GM18511 (cell line): Measurements from ENCODE around the gene ATP2A1.
A peak's percentile ranks its signal among the peaks of the same experiment; 100 is the strongest.
"Not testable (repeated sequence)": the region's sequence is repeated elsewhere in the genome, so short reads cannot be mapped to it uniquely, and the experiment has no call there.

Experiments
- ATAC-seq: cut with Tn5 transposase; IDR thresholded peaks from one replicate; pipeline ENCODE4 v1.9.1; 2021; ENCODE audit warnings: mild to moderate bottlenecking, moderate library complexity; ENCODE audit not compliant: unreplicated experiment

ATP2A1 gene

DNA sequence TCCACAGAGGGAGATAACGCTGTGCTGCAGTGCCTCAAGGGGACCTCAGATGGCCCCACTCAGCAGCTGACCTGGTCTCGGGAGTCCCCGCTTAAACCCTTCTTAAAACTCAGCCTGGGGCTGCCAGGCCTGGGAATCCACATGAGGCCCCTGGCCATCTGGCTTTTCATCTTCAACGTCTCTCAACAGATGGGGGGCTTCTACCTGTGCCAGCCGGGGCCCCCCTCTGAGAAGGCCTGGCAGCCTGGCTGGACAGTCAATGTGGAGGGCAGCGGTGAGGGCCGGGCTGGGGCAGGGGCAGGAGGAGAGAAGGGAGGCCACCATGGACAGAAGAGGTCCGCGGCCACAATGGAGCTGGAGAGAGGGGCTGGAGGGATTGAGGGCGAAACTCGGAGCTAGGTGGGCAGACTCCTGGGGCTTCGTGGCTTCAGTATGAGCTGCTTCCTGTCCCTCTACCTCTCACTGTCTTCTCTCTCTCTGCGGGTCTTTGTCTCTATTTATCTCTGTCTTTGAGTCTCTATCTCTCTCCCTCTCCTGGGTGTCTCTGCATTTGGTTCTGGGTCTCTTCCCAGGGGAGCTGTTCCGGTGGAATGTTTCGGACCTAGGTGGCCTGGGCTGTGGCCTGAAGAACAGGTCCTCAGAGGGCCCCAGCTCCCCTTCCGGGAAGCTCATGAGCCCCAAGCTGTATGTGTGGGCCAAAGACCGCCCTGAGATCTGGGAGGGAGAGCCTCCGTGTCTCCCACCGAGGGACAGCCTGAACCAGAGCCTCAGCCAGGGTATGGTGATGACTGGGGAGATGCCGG lies 54.3 kb downstream of the ATP2A1 start:
- no peak for ATAC-seq

GRCh38 chr16:28933171-28933570 lies 54.9 kb downstream of the ATP2A1 start:
- no peak for ATAC-seq

DNA sequence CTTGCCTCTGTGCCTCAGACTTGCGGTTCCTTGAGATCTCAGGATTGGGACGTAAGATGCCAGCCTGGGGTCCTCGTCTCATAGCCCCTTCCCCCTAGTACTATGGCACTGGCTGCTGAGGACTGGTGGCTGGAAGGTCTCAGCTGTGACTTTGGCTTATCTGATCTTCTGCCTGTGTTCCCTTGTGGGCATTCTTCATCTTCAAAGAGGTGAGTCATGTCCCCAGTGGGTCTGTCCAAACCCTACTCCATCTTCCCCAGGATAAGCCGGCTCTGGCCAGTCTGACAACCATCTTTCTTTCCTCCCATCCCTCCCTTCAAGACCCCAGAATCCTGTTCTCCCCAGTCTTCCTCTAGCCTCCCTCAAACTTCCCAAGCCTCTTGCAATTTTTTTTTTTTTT lies 57.1 kb downstream of the ATP2A1 start:
- ATAC-seq: no peak

DNA sequence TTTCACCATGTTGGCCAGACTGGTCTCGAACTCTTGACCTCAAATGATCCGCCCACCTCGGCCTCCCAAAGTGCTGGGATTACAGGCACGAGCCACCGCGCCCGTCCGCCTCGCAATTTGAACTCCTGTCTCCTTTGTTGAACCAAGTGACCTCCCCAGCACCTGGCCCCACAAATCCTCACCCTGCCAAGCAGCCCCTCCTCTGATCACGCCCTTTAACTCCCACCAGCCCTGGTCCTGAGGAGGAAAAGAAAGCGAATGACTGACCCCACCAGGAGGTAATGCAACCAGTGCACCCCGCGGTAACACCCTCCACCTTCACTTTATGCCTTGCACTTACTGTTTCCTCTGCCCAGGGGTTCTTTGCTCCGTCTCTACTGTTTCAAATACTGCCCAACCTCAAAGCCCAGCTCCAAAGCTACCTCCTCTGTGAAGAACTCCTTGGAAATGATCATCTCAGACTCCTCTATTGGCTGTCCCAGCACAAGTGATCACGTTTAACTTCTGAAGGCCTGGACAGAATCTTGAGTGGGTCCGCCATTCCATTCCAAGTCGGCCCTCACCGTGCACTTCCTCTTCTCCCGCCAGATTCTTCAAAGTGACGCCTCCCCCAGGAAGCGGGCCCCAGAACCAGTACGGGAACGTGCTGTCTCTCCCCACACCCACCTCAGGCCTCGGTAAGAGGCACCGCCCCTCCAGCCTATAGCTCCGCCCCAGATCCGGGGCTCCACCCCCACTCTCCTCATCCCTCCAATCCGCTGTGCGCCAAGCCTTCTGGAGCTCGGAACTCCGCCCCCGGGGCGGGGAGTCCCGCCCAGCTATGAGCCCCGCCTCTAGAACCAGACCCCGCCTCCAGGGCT lies 57.9 kb downstream of the ATP2A1 start:
- peak; percentile 53 for ATAC-seq

DNA sequence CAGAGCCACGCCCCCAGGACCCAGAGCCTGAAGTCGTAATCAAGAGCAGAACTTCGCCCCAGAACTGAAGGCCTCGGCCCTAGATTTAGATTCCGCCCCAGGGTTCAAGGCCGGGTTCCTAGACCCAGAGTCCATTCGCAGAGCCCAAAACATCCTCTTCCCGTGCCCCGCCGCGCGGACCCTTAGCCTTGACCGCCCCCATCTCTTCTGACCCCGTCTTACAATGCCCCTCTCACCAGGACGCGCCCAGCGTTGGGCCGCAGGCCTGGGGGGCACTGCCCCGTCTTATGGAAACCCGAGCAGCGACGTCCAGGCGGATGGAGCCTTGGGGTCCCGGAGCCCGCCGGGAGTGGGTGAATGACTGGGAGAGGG lies 58.5 kb downstream of the ATP2A1 start:
- no peak for ATAC-seq

DNA sequence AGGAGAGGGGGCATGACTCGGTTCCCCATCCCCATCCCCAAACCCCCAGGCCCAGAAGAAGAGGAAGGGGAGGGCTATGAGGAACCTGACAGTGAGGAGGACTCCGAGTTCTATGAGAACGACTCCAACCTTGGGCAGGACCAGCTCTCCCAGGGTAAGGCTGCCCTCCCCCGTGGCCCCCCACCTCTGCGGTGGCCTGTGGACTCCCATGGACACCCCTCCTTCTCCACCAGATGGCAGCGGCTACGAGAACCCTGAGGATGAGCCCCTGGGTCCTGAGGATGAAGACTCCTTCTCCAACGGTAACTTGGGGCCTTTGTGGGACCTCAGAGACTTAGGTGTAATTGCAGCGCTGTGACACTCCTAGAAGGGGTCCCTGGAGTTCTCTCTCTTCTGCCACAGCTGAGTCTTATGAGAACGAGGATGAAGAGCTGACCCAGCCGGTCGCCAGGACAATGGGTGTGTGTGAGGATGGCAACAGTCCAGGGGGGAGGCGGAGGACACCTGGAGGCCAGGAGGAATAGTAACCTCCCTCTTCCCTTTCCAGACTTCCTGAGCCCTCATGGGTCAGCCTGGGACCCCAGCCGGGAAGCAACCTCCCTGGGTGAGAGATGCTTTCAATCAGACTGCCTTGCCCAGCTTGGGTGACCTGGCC lies 59.1 kb downstream of the ATP2A1 start:
- no peak for ATAC-seq

GRCh38 chr16:28938721-28939120 lies 60.4 kb downstream of the ATP2A1 start:
- no peak for ATAC-seq

DNA sequence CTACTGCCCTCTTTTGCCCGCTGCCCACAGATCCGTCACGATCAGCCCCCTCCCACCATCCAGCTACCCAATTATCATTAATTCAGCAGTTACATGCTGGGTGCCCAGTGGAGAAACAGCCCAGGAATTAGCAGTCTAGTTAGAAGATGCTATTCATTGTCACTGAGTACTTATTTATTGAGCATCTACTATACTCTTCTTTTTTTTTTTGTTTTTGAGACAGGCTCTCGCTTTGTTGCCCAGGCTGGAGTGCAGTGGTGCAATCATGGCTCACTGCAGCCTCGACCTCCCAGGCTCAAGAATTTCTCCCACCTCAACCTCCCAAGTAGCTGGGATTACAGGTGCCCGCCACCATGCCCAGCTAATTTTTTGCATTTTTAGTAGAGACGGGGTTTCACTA lies 61.5 kb downstream of the ATP2A1 start:
- not testable (repeated sequence) for ATAC-seq

- ATAC-seq: no peak
Measured at GRCh38 chr16:28943281-28943680, 65.0 kb downstream of the ATP2A1 start.

DNA sequence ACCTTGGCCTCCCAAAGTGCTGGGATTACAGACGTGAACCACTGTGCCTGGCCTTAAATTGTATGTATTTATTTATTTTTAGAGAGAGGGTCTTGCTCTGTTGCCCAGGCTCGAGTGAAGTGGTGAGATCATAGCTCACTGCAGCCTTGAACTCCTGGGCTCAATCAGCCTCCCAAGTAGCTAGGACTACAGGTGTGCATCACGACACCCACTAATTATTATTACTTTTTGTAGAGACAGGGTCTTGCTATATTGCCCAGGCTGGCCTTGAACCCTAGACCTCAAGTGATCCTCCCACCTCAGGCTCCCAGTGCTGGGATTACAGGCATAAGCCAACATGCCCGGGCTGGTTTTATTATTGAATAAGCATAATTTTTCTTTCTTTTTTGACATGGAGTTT lies 68.4 kb downstream of the ATP2A1 start:
- no peak for ATAC-seq

GRCh38 chr16:28950648-28951409 lies 72.5 kb downstream of the ATP2A1 start, which contains the start of gene NFATC2IP:
Gene NFATC2IP (plus strand): TSS chr16:28950937. CDS start chr16:28951012, 75 bp downstream.
- peak; percentile 94 for ATAC-seq

DNA sequence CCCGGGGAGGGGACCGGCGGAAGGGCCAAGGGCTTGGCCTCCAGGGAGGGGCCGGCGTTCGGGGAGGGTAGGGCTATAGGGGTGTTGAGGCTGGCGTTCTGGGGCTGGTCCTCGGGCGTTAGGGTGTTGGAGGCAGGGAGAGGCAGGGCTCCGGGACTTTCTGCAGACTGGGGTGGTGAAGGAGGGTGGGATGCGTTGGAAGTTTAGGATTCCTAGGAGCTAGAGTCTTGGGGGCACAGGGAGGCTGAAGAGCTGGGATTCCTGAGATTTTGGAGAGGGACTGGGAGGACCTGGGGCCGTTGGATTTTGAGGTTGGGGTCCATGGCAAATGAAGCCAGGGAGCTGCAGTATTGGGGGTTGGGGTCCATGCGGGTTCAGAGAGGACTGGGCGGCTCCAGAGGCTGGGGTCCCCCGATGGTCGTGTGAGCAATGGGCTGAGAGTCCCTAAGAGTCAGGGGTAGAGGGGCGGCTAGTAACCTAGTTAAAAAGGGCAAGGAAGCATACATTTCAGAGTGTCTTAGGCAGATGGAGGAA lies 73.2 kb downstream of the ATP2A1 start:
- ATAC-seq: no peak
